NCI-H1048 (cell line): ENCODE data around the gene JARID2.

Experiments
- DNase-seq: peaks from one replicate; lab custom pipeline; 2025; lab: John Stamatoyannopoulos, UW

Gene JARID2

GRCh38 chr6:15547400-15547799, 301.5 kb downstream of the JARID2 start:
- no peak for DNase-seq

GRCh38 chr6:15549371-15549770, 303.5 kb downstream of the JARID2 start:
- DNase-seq = no peak

- DNase-seq = no peak
Observed at GRCh38 chr6:15550546-15551123, 304.8 kb downstream of the JARID2 start.

GRCh38 chr6:15551262-15551661, 305.4 kb downstream of the JARID2 start:
- DNase-seq = no peak

GRCh38 chr6:15551798-15552197, 305.9 kb downstream of the JARID2 start:
- DNase-seq = no peak

GRCh38 chr6:15553031-15553430, 307.2 kb downstream of the JARID2 start:
- DNase-seq = no peak

GRCh38 chr6:15553736-15554294, 307.9 kb downstream of the JARID2 start:
- no peak for DNase-seq

- DNase-seq = no peak
Observed at GRCh38 chr6:15554728-15555100, 308.8 kb downstream of the JARID2 start.

GRCh38 chr6:15555101-15556038, 309.5 kb downstream of the JARID2 start:
- DNase-seq = no peak

- DNase-seq = no peak
Observed at GRCh38 chr6:15556711-15557110, 310.8 kb downstream of the JARID2 start.

GRCh38 chr6:15557174-15557573, 311.3 kb downstream of the JARID2 start:
- DNase-seq = no peak

GRCh38 chr6:15560713-15561112, 314.8 kb downstream of the JARID2 start:
- DNase-seq = no peak

GRCh38 chr6:15561447-15562199, 315.8 kb downstream of the JARID2 start:
- DNase-seq = no peak

GRCh38 chr6:15562977-15563376, 317.1 kb downstream of the JARID2 start:
- DNase-seq = no peak

GRCh38 chr6:15569035-15569995, 323.4 kb downstream of the JARID2 start:
- no peak for DNase-seq

GRCh38 chr6:15570171-15570570, 324.3 kb downstream of the JARID2 start:
- no peak for DNase-seq
